Heart left ventricle (tissue), 16 donors: ENCODE measurements around the gene SOD1. TPM values are rescaled to one million over a fixed set of nuclear protein-coding genes. Genes with fewer than 3 reads are reported as not detected.

Experiments used
- ATAC-seq, 4 donors: fragments of 200-7000 bp; cut with Tn5 transposase; one replicate each; pipeline ENCODE4 v1.9.1; 2020 to 2022; ENCODE audit warnings: moderate library complexity in 4 of 4, mild to moderate bottlenecking in 3 of 4, moderate number of reproducible peaks in 1 of 4
- DNase-seq, 5 donors: peaks; one replicate each; pipeline ENCODE4 v3.0.0-alpha.2; 2020
- H3K27ac ChIP-seq, 12 donors: fragments of 200-600 bp; sonication (generic) in 4 of 12; one replicate each; pipeline versions ENCODE4 v1.5.0 to v1.8.0; 2016 to 2022; ENCODE audit warnings: mild to moderate bottlenecking in 2 of 12
- H3K27me3 ChIP-seq, 9 donors: fragments of 200-600 bp; sonication (generic) in 2 of 9; one replicate each; pipeline versions ENCODE4 v1.5.1 to v1.8.0; 2016 to 2022; ENCODE audit warnings: mild to moderate bottlenecking in 3 of 9
- H3K36me3 ChIP-seq, 9 donors: fragments of 200-600 bp; sonication (generic) in 2 of 9; one replicate each; pipeline versions ENCODE4 v1.5.0 to v1.8.0; 2018 to 2022; ENCODE audit warnings: mild to moderate bottlenecking in 2 of 9
- H3K4me1 ChIP-seq, 12 donors: fragments of 200-600 bp; sonication (generic) in 4 of 12; one replicate each; pipeline versions ENCODE4 v1.5.0 to v1.8.0; 2016 to 2022; ENCODE audit warnings: mild to moderate bottlenecking in 3 of 12
- H3K4me3 ChIP-seq, 12 donors: fragments of 200-600 bp; sonication (generic) in 4 of 12; one replicate each; pipeline versions ENCODE4 v1.5.0 to v1.8.0; 2017 to 2022; ENCODE audit warnings: mild to moderate bottlenecking in 9 of 12, moderate library complexity in 4 of 12
- H3K9me3 ChIP-seq, 12 donors: fragments of 200-600 bp; sonication (generic) in 4 of 12; one replicate each; pipeline versions ENCODE4 v1.5.0 to v1.8.0; 2016 to 2022; ENCODE audit warnings: mild to moderate bottlenecking in 1 of 12
- POLR2A ChIP-seq, 2 donors: fragments of 450-650 bp; IDR thresholded peaks; one replicate each; pipeline ENCODE4 v1.6.1; 2017; ENCODE audit warnings: antibody characterized with exemption in 2 of 2, mild to moderate bottlenecking in 2 of 2, moderate library complexity in 2 of 2
- WGBS, 4 donors: extraction: QIAGEN DNeasy Blood & Tissue Kit in 2 of 4; methylation state at CpG; one replicate each; pipeline versions ENCODE4 v1.1.5 to v1.1.7; 2013 to 2018; 5-methylcytosine and 5-hydroxymethylcytosine counted together
- intact Hi-C, 10 donors: fragments of 100-400 bp; cut with DNase I; formaldehyde crosslinking; loops; one replicate each; pipeline versions ENCODE4 v1.11.1 to v1.14.2; 2022
- polyA plus RNA-seq, 2 donors: library from polyadenylated mRNA; stranded (reverse); fragments of 200-250 nt; gene quantifications; one replicate each; pipeline ENCODE4 v1.2.3, GENCODE V29; 2013
- total RNA-seq, 9 donors: library from RNA; depleted of rRNA in 2 of 9; stranded (reverse); fragments of >200 nt in 2 of 9; fragmentation: NEBNext Ultra II Directional in 3 of 9; extraction: Animal tissue kit (Norgen Biotek cat#: 25700) in 3 of 9; gene quantifications; one replicate each; pipeline versions ENCODE4 v1.1.0 to v1.2.4, GENCODE V29; 2016 to 2023
- TF ChIP-seq, protein P1 (sequence below), 12 donors: fragments of 200-600 bp; sonication (generic) in 4 of 12; IDR thresholded peaks; one replicate each; pipeline versions ENCODE4 v1.5.0 to v1.8.0; 2018 to 2022; ENCODE audit warnings: antibody characterized with exemption in 12 of 12, mild to moderate bottlenecking in 5 of 12
- donor health status: ischemic (EF 13 %, LVEDD 7.1; RV severe dilation, severe dysfunction).
- donor health status: healthy with polysubstance abuse.
- donor health status: DM: no; HTN: yes; CAD: no.
- donor health status: DM: no; HTN: no; CAD: no.
- donor health status: ischemic (EF 25% LVEDD 6.9; RV normal size, moderate dysfunction).
- donor health status: ischemic (EF 25% LVEDD 5.7; RV mildly dilated, moderate dysfunction).
- donor health status: healthy.
- donor health status: DM: yes; HTN: yes; CAD: no.
- donor health status: ischemic (EF 35%, LVEDD 5.7; RV mildly dilated, moderate dysfunction).
- donor health status: nonischemic (EF 11% LVEDD 7.7; RV severe dilation, severe dysfunction).
- donor health status: DM: yes; HTN: yes; CAD: no.
- donor health status: PGD.
- donor health status: ischemic (EF 29% LVEDD 5.4; RV normal size, mild dysfunction).
- donor health status: nonischemic (EF 23%, LVEDD 6.1; RV moderate dilation, normal function).

Gene SOD1
- total and polyA plus RNA-seq, 11 donors = 348 to 644 (median 422) TPM

DNA sequence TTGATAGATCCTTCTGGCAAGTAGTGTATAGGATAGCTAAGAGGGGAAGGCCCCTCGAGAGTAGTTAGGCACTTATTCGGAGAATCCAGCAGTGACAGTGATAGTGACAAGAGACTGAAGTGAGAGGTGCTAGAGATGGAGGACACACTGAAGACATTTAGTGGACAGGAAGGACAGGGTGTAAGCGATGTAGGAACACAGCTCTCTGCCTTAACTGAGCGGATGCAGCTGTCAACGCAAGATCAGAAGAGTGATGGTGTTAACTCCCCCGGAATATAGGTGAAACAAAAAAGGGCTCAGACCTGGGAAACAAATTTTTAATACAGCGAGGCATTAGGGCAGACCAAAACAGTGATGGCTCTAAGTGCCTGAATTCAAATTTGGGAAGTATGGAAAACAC, 15.8 kb downstream of the SOD1 start:
- Histone ChIP-seq H3K27me3 (no peaks in the 10 kb centered on the region), H3K9me3 (no peaks in the 10 kb centered on the region), H3K4me3 (no peak overlapping the region), H3K27ac (no peak overlapping the region), H3K4me1 (no peaks in the 10 kb centered on the region), H3K36me3 (peaks cover 0 to 54% (median 35%) of the 10 kb centered on the region in 9 donors)
- no peak for ATAC-seq
- intact Hi-C loops = no loop called here
- no peak for DNase-seq
- WGBS, 4 donors = 73 to 78% (median 76%) methylated on average over 7 of the region's 7 CpGs
- TF ChIP-seq POLR2A (IDR thresholded peaks at IDR 0.05) = no peak

DNA sequence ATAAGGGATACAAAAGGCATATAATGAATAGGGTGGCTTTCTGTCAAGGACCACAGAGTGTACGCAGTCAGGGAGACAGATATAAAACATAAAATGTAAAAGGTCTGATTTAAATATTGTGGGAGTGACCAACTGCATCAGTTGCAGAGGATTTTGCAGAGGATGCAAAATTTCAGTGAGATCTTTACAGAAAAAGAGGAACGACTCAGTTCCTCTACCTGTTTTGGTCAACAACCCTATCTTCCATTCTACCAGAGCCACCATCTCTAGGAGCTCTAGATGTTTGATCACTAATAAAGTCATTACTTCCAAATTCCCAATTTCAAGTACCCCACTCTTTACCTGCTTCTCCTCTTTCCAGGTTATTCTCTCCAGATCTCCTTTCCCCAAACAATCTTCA, 16.5 kb downstream of the SOD1 start:
- H3K4me3 ChIP-seq = no peak overlapping the region
- ATAC-seq (no peak), DNase-seq (no peak)
- intact Hi-C loops = no loop called here
- 89 to 95% (median 94%) methylated on average over 2 of the region's 2 CpGs for WGBS, 4 donors
- H3K27ac ChIP-seq = no peak overlapping the region
- H3K9me3 ChIP-seq = no peaks in the 10 kb centered on the region
- TF ChIP-seq POLR2A (IDR thresholded peaks at IDR 0.05) = no peak
- TF ChIP-seq, protein P1, sequence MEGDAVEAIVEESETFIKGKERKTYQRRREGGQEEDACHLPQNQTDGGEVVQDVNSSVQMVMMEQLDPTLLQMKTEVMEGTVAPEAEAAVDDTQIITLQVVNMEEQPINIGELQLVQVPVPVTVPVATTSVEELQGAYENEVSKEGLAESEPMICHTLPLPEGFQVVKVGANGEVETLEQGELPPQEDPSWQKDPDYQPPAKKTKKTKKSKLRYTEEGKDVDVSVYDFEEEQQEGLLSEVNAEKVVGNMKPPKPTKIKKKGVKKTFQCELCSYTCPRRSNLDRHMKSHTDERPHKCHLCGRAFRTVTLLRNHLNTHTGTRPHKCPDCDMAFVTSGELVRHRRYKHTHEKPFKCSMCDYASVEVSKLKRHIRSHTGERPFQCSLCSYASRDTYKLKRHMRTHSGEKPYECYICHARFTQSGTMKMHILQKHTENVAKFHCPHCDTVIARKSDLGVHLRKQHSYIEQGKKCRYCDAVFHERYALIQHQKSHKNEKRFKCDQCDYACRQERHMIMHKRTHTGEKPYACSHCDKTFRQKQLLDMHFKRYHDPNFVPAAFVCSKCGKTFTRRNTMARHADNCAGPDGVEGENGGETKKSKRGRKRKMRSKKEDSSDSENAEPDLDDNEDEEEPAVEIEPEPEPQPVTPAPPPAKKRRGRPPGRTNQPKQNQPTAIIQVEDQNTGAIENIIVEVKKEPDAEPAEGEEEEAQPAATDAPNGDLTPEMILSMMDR (IDR thresholded peaks at IDR 0.05) = no peak
- H3K27me3 ChIP-seq = no peaks in the 10 kb centered on the region
- H3K36me3 ChIP-seq = peaks cover 0 to 54% (median 33%) of the 10 kb centered on the region in 9 donors
- no peaks in the 10 kb centered on the region for H3K4me1 ChIP-seq

DNA sequence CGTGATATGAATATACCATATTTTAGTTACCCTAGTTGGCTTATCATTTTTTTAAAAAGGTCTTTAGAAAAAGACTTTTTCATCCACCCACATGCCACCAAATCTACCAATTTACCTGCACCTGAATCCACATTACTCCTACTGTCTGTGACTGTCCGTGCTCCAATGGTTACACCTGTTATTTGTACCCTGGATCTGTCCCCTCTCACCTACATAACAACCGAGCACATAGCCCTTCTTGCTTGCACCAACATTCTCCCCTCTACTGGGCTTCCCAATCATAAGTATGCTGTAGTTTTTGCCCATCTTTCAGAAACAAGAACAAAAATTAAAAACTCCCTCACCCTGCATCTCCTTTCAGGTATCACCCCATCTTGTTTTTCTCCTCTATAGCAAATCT, 17.6 kb downstream of the SOD1 start:
- no peak overlapping the region for H3K4me3 ChIP-seq
- 96 to 100% (median 97%) methylated on average over 3 of the region's 3 CpGs for WGBS, 4 donors

DNA sequence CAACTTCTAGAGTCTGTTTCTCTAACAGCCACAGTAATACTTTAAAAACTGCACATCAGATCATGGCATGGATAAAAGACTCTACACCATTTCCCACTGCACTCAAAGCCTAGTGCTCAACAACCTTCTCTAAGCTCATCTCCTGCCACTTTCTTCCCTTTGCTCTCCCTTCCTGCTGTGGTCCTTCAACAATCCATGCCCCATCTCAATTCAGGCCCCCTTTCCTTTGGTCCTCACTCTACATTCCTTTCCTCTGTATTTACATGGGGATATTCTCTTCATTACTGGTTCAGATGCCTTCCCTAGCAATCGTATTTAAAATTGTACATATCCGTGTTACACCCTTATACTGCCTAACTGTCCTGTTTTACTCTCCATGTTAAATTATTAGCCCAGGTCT, 19.0 kb downstream of the SOD1 start:
- ATAC-seq = no peak
- peaks cover 0 to 60% (median 42%) of the 10 kb centered on the region in 9 donors for H3K36me3 ChIP-seq

More for the DNA sequence above, 17.6 kb downstream of the SOD1 start:
- no peak for DNase-seq
- peaks cover 0 to 53% (median 30%) of the 10 kb centered on the region in 9 donors for H3K36me3 ChIP-seq
- no peak for TF ChIP-seq POLR2A (IDR thresholded peaks at IDR 0.05)
- TF ChIP-seq, protein P1 (IDR thresholded peaks at IDR 0.05) = no peak
- no peaks in the 10 kb centered on the region for H3K27me3 ChIP-seq
- H3K9me3 ChIP-seq = no peaks in the 10 kb centered on the region
- ATAC-seq = no peak
- no peak overlapping the region for H3K27ac ChIP-seq
- H3K4me1 ChIP-seq = no peaks in the 10 kb centered on the region
- intact Hi-C loops = no loop called here

More for the DNA sequence above, 19.0 kb downstream of the SOD1 start:
- no peak for DNase-seq
- WGBS, 4 donors = 90 to 97% (median 93%) methylated on average over 2 of the region's 2 CpGs
- H3K27me3 ChIP-seq = no peaks in the 10 kb centered on the region
- intact Hi-C loops = no loop called here
- no peak overlapping the region for H3K4me3 ChIP-seq
- TF ChIP-seq, protein P1 (IDR thresholded peaks at IDR 0.05) = no peak
- TF ChIP-seq POLR2A (IDR thresholded peaks at IDR 0.05) = no peak
- H3K27ac ChIP-seq = no peak overlapping the region
- H3K4me1 ChIP-seq = no peaks in the 10 kb centered on the region
- H3K9me3 ChIP-seq = no peaks in the 10 kb centered on the region
